ENCODE results near the gene BMP7. TPM values are rescaled to one million over a fixed set of nuclear protein-coding genes. Genes with fewer than 3 reads are reported as not detected.

The BMP7 gene
- total and polyA plus RNA-seq, 2 of the 8 experiments (the other 6 are each of a cell fraction or from before 2014, with no cell fraction given), result 9.2 to 14.7 TPM

GRCh38 chr20:57198132-57199072 lies 68.0 kb downstream of the BMP7 start:
- H3K4me1 ChIP-seq (replicated peaks in 1 of 4; ENCODE audit: control insufficient read depth in 3 of 4, insufficient read depth in 4 of 4, low read length in 3 of 4), result peaks cover 0 to 20% (median 12%) of the 10 kb centered on the region in 4 experiments; a peak in 6 of 7 replicates
- peaks cover 3% of the 10 kb centered on the region; the same call in 1 of the 2 replicates for H3K23me2 ChIP-seq (ENCODE audit: low read depth, low read length)
- H2BK12ac ChIP-seq (ENCODE audit: low read depth, low read length), result peak overlapping the region; percentile 43; the same call in 1 of the 2 replicates
- DNase-seq (ENCODE audit: low read depth in 1 of 2, low spot score in 2 of 2) (no peak), FAIRE-seq (no peak)
- peak overlapping the region; percentile 93 for H2BK5ac ChIP-seq (ENCODE audit: low read depth, low read length)
- H2BK20ac ChIP-seq (ENCODE audit: low read length), result peak overlapping the region; percentile 94
- no peaks in the 10 kb centered on the region for H3K79me2 ChIP-seq (ENCODE audit: control insufficient read depth in 1 of 2, insufficient read depth in 2 of 2, low read length in 2 of 2)
- CTCF ChIA-PET (ENCODE audit: partially characterized antibody), result interaction anchor here (0.6 to 1.4 kb wide), 6 partner anchors 11 to 137 kb away, joined by 3 to 6 read pairs (median 3); no protein-coding TSS in a partner anchor
- H4K8ac ChIP-seq (ENCODE audit: extremely low read depth, insufficient read depth, low read length), result no peak overlapping the region; the same call in 1 of the 2 replicates
- H3K18ac ChIP-seq (ENCODE audit: extremely low read depth, low read length), result peak overlapping the region; percentile 66
- H2AFZ ChIP-seq (ENCODE audit: low read length), result no peak overlapping the region
- H3K23ac ChIP-seq (ENCODE audit: insufficient read length), result no peak overlapping the region
- H3K36me3 ChIP-seq (ENCODE audit: control insufficient read depth in 2 of 4, insufficient read depth in 4 of 4, low read length in 3 of 4), result no peaks in the 10 kb centered on the region; a peak in 1 of 8 replicates
- H4K20me1 ChIP-seq (replicated peaks in 1 of 2; ENCODE audit: control insufficient read depth in 1 of 2, insufficient read depth in 2 of 2, low read length in 2 of 2), result no peaks in the 10 kb centered on the region
- H2AK5ac ChIP-seq (ENCODE audit: low read depth, low read length), result no peak overlapping the region; the same call in 1 of the 2 replicates
- H3K9me3 ChIP-seq (ENCODE audit: insufficient read depth in 2 of 2, low read depth in 1 of 2, low read length in 1 of 2), result no peaks in the 10 kb centered on the region
- 50 to 55% methylated on average over 1 to 24 of the region's 24 CpGs for WGBS, 2 experiments (ENCODE audit: extremely low coverage in 1 of 2, insufficient coverage in 1 of 2, insufficient read length in 1 of 2, insufficient replicate concordance in 2 of 2, low coverage in 1 of 2, low lambda C conversion rate in 2 of 2, missing lambda C conversion rate in 1 of 2)
- no peak overlapping the region for H2BK120ac ChIP-seq (replicated peaks; ENCODE audit: low read depth, low read length)
- H3K27ac ChIP-seq (ENCODE audit: low read depth, low read length), result no peak overlapping the region
- H3K79me1 ChIP-seq (ENCODE audit: low read depth, low read length), result no peaks in the 10 kb centered on the region
- POLR2A ChIA-PET (ENCODE audit: partially characterized antibody), result interaction anchor here (1.1 kb wide), 1 partner anchor 16 kb away, joined by 3 read pairs; no protein-coding TSS in a partner anchor
- H4K91ac ChIP-seq (replicated peaks; ENCODE audit: insufficient read length, low read length), result peak overlapping the region; percentile 49
- no peak overlapping the region for H4K5ac ChIP-seq (ENCODE audit: insufficient read length, low read depth, low read length)
- H3K4ac ChIP-seq (replicated peaks; ENCODE audit: insufficient read length, low read depth, low read length), result peak overlapping the region; percentile 47
- H2BK15ac ChIP-seq (ENCODE audit: low read length), result peak overlapping the region; percentile 84; the same call in 1 of the 2 replicates
- H3K9ac ChIP-seq (replicated peaks in 1 of 4; ENCODE audit: extremely low read depth in 1 of 4, low read depth in 3 of 4, low read length in 3 of 4), result no peak overlapping the region
- no peak overlapping the region for H3K56ac ChIP-seq (replicated peaks; ENCODE audit: insufficient read length, low read depth, low read length)
- peak overlapping the region; percentile 12 to 48; a peak in 3 of 4 replicates for H3K4me2 ChIP-seq (ENCODE audit: insufficient read depth in 1 of 2, low read depth in 2 of 2, low read length in 2 of 2)
- H3K4me3 ChIP-seq (ENCODE audit: extremely low read depth in 1 of 4, insufficient read depth in 2 of 4, low read depth in 3 of 4, low read length in 4 of 4), result peak overlapping the region in 1 of 4 experiments; percentile 22; a peak in 1 of 8 replicates
- H3K14ac ChIP-seq (ENCODE audit: insufficient read length), result no peak overlapping the region
- H3K27me3 ChIP-seq (replicated peaks in 1 of 4; ENCODE audit: control insufficient read depth in 3 of 4, extremely low read depth in 1 of 4, insufficient read depth in 3 of 4, low read length in 3 of 4), result peaks cover 0 to 4% (median 0%) of the 10 kb centered on the region in 4 experiments; a peak in 1 of 7 replicates
- TF ChIP-seq CBX8 (IDR thresholded peaks at IDR 0.05; ENCODE audit: borderline replicate concordance, low read depth, low read length), result no peak
- TF ChIP-seq POLR2AphosphoS5 (IDR thresholded peaks at IDR 0.05; ENCODE audit: low read depth, low read length), result no peak
- peak; percentile 66; the same call in 1 of the 2 replicates for TF ChIP-seq TCF12 (IDR thresholded peaks at IDR 0.05; ENCODE audit: low read depth, low read length)
- TF ChIP-seq KDM1A (IDR thresholded peaks at IDR 0.05; ENCODE audit: borderline replicate concordance, low read length), result 0 out of 2 replicates have a peak, but pooled peaks have one; percentile 27
- TF ChIP-seq SIX5 (IDR thresholded peaks at IDR 0.05; ENCODE audit: low read depth, low read length), result no peak
- TF ChIP-seq, protein P1, sequence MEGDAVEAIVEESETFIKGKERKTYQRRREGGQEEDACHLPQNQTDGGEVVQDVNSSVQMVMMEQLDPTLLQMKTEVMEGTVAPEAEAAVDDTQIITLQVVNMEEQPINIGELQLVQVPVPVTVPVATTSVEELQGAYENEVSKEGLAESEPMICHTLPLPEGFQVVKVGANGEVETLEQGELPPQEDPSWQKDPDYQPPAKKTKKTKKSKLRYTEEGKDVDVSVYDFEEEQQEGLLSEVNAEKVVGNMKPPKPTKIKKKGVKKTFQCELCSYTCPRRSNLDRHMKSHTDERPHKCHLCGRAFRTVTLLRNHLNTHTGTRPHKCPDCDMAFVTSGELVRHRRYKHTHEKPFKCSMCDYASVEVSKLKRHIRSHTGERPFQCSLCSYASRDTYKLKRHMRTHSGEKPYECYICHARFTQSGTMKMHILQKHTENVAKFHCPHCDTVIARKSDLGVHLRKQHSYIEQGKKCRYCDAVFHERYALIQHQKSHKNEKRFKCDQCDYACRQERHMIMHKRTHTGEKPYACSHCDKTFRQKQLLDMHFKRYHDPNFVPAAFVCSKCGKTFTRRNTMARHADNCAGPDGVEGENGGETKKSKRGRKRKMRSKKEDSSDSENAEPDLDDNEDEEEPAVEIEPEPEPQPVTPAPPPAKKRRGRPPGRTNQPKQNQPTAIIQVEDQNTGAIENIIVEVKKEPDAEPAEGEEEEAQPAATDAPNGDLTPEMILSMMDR (IDR thresholded peaks at IDR 0.05; ENCODE audit: control extremely low read depth in 1 of 3, insufficient read depth in 1 of 3, low read depth in 1 of 3, low read length in 3 of 3), result no peak
- TF ChIP-seq RAD21 (IDR thresholded peaks at IDR 0.05 in 1 of 2, conservative IDR thresholded peaks at IDR 0.05 in 1 of 2; ENCODE audit: low read depth in 2 of 2, low read length in 2 of 2), result no peak
- no peak for TF ChIP-seq TAF1 (IDR thresholded peaks at IDR 0.05; ENCODE audit: low read depth, low read length)

Data from H1 (cell line).